ENCODE results near the gene STX5. TPM values are rescaled to one million over a fixed set of nuclear protein-coding genes. Genes with fewer than 3 reads are reported as not detected.

STX5 gene
- total and polyA plus RNA-seq, 10 of the 15 experiments (the other 5 are each of a cell fraction or from before 2014, with no cell fraction given): 3.8 to 35.4 (median 27.4) TPM

- intact Hi-C loops (cut with micrococcal nuclease; ENCODE audit: unreplicated experiment): no loop called here
- no TSS peak for BruUV-seq (replicated peaks)
Measured at GRCh38 chr11:62816557-62816956, 15.3 kb downstream of the STX5 start.

More at GRCh38 chr11:62816557-62816956, 15.3 kb downstream of the STX5 start:
- POLR2A ChIA-PET: interaction anchor here (0.6 to 1.7 kb wide), 9 partner anchors 9 to 1439 kb away, joined by 3 to 17 read pairs (median 3); partner anchors contain the start of genes NXF1, STX5 and ZBTB3
- H3K4me2 ChIP-seq (ENCODE audit: control insufficient read depth, insufficient read depth): no peak overlapping the region
- no peak for ATAC-seq
- H2AFZ ChIP-seq (ENCODE audit: control insufficient read depth, low read depth, low read length): no peak overlapping the region
- H3K4me3 ChIP-seq: no peak overlapping the region
- in situ Hi-C loops (cut with MboI): no loop called here
- H3K4me1 ChIP-seq (ENCODE audit: control insufficient read depth, insufficient read depth, low read length): no peaks in the 10 kb centered on the region
- no peak for DNase-seq (ENCODE audit: low read depth, low spot score)
- CTCF ChIA-PET: interaction anchor here (0.7 to 1.8 kb wide), 5 partner anchors 11 to 59 kb away, joined by 3 to 4 read pairs (median 4); no protein-coding TSS in a partner anchor
- no peak overlapping the region for H3K27ac ChIP-seq (ENCODE audit: control insufficient read depth, insufficient read depth)
- FAIRE-seq: no peak
- SMC1A ChIA-PET (ENCODE audit: uncharacterized antibody, unreplicated experiment): interaction anchor here (0.7 to 2.2 kb wide), 9 partner anchors 10 to 86 kb away, joined by 3 to 10 read pairs (median 3); partner anchors contain the start of genes NXF1 and STX5
- H3K36me3 ChIP-seq (ENCODE audit: control insufficient read depth in 2 of 2, insufficient read depth in 2 of 2, low read length in 1 of 2): peaks cover 0 to 2% of the 10 kb centered on the region in 2 experiments; a peak in 2 of 4 replicates
- no peaks in the 10 kb centered on the region for H3K9me3 ChIP-seq (replicated peaks; ENCODE audit: control insufficient read depth, insufficient read depth, low read length)
- WGBS (ENCODE audit: insufficient coverage, insufficient replicate concordance, low lambda C conversion rate, missing lambda C conversion rate): 91% methylated on average over 8 of the region's 8 CpGs
- H3K9ac ChIP-seq (ENCODE audit: control insufficient read depth, insufficient read depth, low read length): no peak overlapping the region
- TF ChIP-seq CBX5 (IDR thresholded peaks at IDR 0.05; ENCODE audit: low read depth) (no peak), YY1 (IDR thresholded peaks at IDR 0.05; ENCODE audit: low read depth, low read length) (no peak), HSF1 (IDR thresholded peaks at IDR 0.05; ENCODE audit: low read depth, low read length) (no peak), MAX (IDR thresholded peaks at IDR 0.05; ENCODE audit: low read depth, low read length) (no peak), POLR2A (IDR thresholded peaks at IDR 0.05; ENCODE audit: low read depth, low read length) (no peak), EZH2 (IDR thresholded peaks at IDR 0.05; ENCODE audit: borderline replicate concordance, control insufficient read depth, low read depth, low read length) (no peak), PRDM15 (CRISPR knock-in tag; IDR thresholded peaks at IDR 0.05) (no peak), USF1 (IDR thresholded peaks at IDR 0.05; ENCODE audit: borderline replicate concordance, extremely low read length, insufficient read depth, low read depth, low read length) (no peak), SUZ12 (IDR thresholded peaks at IDR 0.05; ENCODE audit: unreplicated experiment) (no peak), CREM (IDR thresholded peaks at IDR 0.05; ENCODE audit: low read depth) (no peak)
- no peaks in the 10 kb centered on the region for H3K27me3 ChIP-seq (replicated peaks in 1 of 2; ENCODE audit: control insufficient read depth in 2 of 2, insufficient read depth in 2 of 2, low read length in 1 of 2)
- RAD21 ChIA-PET (ENCODE audit: unreplicated experiment): interaction anchor here (0.6 to 0.7 kb wide), 2 partner anchors 15 to 89 kb away, joined by 3 read pairs; partner anchors contain the start of gene STX5
- no peaks in the 10 kb centered on the region for H3K79me2 ChIP-seq (ENCODE audit: control insufficient read depth, insufficient read depth, low read length)
- H4K20me1 ChIP-seq (ENCODE audit: control insufficient read depth, insufficient read depth): no peaks in the 10 kb centered on the region
